Measurements from ENCODE around the gene IKZF4.
"Not testable (repeated sequence)": the region's sequence is repeated elsewhere in the genome, so short reads cannot be mapped to it uniquely, and the experiment has no call there.

The IKZF4 gene
- 2.4 to 4.8 reads per million in 2 donors for total RNA-seq

- DNase-seq: no peak
These were observed at the start of gene IKZF4 for GRCh38 chr12:56020423-56021184. Gene IKZF4 (plus strand): TSS chr12:56021043. CDS start chr12:56021494, 451 bp downstream.

GRCh38 chr12:55972042-55972441, 48.8 kb upstream of the IKZF4 start:
- no peak for DNase-seq

- DNase-seq: no peak
These were observed 48.4 kb upstream of the IKZF4 start for GRCh38 chr12:55972456-55972855.

- DNase-seq: no peak
These were observed 47.8 kb upstream of the IKZF4 start for GRCh38 chr12:55972911-55973598.

DNA sequence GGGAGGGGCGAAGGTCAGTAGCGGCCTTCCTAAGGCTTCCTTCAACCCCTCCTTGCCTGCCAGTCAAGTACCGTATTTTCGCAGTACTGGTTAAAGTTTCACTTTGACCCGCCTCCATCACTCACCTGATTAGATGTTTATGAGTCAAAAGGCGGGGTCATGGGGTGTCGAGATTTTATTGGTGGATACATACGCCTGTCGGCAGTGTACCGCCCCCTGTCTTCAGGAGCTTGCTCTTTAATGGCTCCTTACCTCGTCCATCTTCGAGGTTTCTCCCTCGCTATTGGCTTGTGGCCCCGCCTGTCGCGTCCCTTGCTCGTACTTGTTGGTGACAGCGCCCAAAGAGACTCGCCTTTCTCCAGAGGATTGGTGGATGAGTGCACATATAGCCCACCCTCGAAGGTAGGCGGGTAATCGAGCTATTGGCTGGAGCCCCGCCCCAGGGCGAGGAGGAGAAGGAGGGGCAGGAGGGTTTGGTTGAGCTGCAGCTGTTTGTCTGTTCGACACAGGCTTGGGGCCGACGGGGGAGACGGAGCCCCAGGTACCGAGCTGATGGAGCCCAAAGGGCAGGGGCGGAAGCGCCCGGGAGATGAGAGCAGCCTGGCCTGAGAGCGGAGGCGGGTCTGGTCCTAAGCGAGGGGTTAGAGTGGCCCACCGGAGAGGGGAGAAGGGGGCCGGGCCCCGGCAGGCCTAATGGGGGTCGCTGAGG, 47.1 kb upstream of the IKZF4 start, which contains the start of gene RAB5B:
RAB5B (plus strand) TSS at position 480 of the 709 bp plus-strand sequence. CDS start 12,883 bp downstream, outside the sequence.
- DNase-seq: peak; percentile 91

- DNase-seq: no peak
These were observed 46.5 kb upstream of the IKZF4 start for GRCh38 chr12:55974308-55974730.

DNA sequence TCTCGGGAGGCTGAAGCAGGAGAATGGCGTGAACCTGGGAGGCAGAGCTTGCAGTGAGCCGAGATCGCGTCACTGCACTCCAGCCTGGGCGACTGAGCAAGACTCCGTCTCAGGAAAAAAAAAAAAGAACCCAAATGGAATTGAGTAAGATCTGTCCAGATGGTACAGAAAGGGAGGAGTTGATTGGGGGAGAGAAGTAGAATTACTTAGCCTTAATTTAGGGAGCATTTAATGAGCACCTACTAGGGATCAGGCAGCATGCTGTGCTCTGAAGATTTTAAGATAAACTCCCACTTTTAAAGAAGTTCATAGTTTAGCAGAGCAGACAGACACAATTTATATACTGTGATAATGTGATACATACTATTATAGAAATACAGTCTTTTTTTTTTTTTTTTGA, 42.5 kb upstream of the IKZF4 start:
- no peak for DNase-seq

DNA sequence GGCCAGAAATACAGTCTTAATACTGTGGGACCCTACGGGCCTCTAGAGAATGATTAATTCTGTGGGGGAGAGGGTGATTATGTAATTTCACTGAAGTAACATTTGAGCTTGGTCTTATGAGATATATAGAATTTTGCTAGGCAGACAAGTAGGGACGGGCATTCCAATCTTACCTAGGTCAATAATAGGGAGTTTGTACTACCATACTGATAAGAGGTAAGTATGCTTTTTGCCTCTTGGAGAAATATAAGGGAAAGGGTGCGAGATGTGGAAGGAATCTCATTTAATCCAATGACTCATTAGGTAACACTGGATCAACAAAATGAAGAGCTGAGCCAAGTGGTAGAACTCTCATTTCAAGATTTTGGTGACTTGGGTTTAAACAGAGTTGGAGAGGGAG, 41.8 kb upstream of the IKZF4 start:
- no peak for DNase-seq

DNA sequence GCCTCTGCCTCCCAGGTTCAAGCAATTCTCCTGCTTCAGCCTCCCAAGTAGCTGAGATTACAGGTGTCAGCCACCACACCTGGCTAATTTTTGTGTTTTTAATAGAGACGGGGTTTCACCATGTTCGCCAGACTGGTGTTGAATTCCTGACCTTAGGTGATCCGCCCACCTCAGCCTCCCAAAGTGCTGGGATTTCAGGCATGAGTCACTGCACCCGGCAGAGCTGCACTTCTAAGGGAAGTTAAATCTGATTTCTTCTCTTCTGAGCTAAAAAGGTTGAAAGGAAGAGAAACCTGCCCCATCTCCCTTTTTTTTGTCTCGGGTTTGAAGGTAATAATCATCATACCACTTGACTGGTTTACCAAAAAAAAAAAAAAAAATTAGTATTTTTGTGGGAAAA, 39.0 kb upstream of the IKZF4 start:
- not testable (repeated sequence) for DNase-seq

- DNase-seq: no peak
These were observed 38.4 kb upstream of the IKZF4 start for GRCh38 chr12:55982319-55982936.

- no peak for DNase-seq
These were observed 37.5 kb upstream of the IKZF4 start for GRCh38 chr12:55983232-55983842.

DNA sequence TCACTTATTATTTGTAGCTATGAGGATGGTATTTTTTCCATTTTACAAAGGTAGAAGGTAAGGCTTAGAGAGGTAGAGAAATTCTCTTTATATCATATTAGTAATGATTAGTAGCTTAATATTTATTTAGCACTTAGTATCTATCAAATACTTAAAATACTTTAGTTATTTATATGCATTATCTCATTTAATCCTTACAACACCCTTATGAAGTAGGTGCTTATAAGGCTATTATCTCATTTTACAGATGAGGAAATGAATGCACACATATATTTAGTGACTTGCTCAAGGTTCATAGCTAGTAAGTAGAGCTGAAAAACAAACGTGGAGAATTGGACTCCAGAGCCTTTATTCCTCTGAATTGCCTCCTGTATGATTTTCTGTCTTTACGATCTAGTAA, 36.0 kb upstream of the IKZF4 start:
- DNase-seq: no peak

DNA sequence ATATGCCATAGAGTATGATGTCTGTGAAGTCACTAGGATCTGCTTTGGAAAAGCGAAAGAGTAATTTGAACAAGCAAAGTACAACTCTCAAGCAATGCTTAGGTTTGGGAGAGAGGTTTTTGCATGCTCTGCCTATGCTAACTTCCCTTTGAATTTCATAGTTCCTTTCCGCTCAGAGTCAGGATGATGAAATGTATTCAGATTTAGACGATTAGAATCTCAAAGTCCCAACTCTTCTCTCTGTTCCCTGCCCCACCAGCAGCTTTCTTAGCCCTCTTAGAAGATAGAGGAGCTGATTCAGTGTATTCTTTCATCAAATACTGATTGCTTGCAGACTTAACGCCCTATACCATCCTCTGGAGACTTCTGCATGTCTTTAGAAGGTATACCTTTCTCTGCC, 35.5 kb upstream of the IKZF4 start:
- DNase-seq: no peak

GRCh38 chr12:55985976-55986375, 34.9 kb upstream of the IKZF4 start:
- not testable (repeated sequence) for DNase-seq

GRCh38 chr12:55991110-55991509, 29.7 kb upstream of the IKZF4 start:
- DNase-seq: no peak

- no peak for DNase-seq
These were observed 27.5 kb upstream of the IKZF4 start for GRCh38 chr12:55993230-55993853.

GRCh38 chr12:55995366-55995765, 25.5 kb upstream of the IKZF4 start:
- no peak for DNase-seq

GRCh38 chr12:55996201-55996714, 24.6 kb upstream of the IKZF4 start:
- peak; percentile 45 for DNase-seq

DNA sequence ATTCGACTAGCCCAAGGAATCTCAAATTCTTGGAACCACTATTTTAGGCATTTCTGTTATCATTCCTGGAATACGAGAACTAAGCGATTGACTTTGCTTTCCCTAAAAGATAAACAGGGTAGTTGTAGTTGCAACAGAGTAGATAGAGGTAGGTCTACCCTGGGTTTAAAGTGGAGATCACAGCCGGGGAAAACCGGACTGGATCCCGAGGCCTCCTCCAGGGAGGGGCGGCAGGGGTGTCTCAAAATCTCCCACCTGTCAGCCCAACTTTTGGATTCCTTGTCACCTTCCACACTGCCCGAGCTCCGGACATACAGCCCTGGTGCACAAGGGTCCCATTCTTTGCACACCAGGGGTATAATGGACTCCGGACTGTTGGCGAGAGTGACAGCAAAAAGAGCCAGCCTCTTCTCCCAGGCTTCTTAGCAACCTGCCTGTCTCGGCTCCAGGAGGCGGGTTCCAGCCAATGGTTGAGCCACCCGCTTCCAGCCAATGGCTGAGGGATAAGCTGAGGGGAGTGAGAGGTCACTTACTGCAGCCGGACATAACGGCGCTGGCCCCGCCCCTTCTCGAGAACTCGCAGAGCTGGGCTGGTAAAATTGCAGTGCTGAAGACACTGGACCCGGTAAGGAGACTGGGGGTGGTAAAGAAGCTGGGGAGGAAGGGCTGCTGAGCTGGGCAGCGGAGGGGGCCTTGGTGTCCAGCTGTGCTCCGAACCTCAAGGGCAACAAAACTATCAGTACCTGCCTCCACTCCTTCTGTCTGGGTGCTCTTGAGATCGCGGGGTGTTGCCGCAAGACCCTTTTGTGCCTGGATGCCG, 23.9 kb upstream of the IKZF4 start, which contains the start of gene SUOX:
SUOX (plus strand) TSS at position 562 of the 820 bp plus-strand sequence. CDS start 4,946 bp downstream, outside the sequence.
- no peak for DNase-seq

DNA sequence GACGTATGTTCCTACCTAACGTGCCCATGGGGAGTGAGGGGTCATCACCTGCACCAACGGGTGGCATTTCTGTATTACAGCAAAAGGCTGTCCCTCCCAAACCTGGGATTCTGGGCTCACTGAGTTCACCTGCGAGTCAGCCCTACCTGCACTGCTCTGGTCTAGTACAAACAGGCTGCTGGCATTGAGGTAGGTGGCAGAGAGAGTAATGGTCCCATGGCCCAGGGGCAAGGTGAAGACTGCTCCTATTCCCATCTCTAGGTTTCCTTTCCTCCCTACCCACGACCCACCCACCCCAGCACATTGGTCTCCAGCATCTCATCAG, 23.3 kb upstream of the IKZF4 start:
- no peak for DNase-seq

GRCh38 chr12:55999522-55999921, 21.3 kb upstream of the IKZF4 start:
- DNase-seq: not testable (repeated sequence)

Measured in T-helper 9 cell (primary cell).